GM12865 (cell line): Measurements from ENCODE around the gene CADM1.

Experiments
- DNase-seq: peaks from one replicate; pipeline ENCODE4 v3.0.0; 2010; ENCODE audit warnings: low read depth
- H3K4me3 ChIP-seq: 2 replicates; pipeline ENCODE4 v1.5.1; 2011; ENCODE audit warnings: mild to moderate bottlenecking, low read depth, low read length, control low read depth
- CTCF ChIP-seq: IDR thresholded peaks from 2 replicates; pipeline ENCODE4 v1.5.1; 2011; ENCODE audit warnings: low read length, control low read depth, low read depth, inconsistent platforms; ENCODE audit not compliant: insufficient read depth; ENCODE audit errors: missing control alignments

The CADM1 gene

GRCh38 chr11:115282923-115283322 is 221.3 kb downstream of the CADM1 start:
- H3K4me3 ChIP-seq: no peak overlapping the region
- DNase-seq: no peak
- no peak for TF ChIP-seq CTCF

GRCh38 chr11:115280775-115281174 is 223.4 kb downstream of the CADM1 start:
- H3K4me3 ChIP-seq: no peak overlapping the region
- DNase-seq: no peak
- TF ChIP-seq CTCF: no peak

- DNase-seq: no peak
- no peak overlapping the region for H3K4me3 ChIP-seq
- TF ChIP-seq CTCF: no peak
Measured at GRCh38 chr11:115279813-115280761, 224.1 kb downstream of the CADM1 start.

- TF ChIP-seq CTCF: no peak
- no peak for DNase-seq
- H3K4me3 ChIP-seq: no peak overlapping the region
Measured at GRCh38 chr11:115276799-115277198, 227.4 kb downstream of the CADM1 start.

- no peak for TF ChIP-seq CTCF
- no peak for DNase-seq
- no peak overlapping the region for H3K4me3 ChIP-seq
Measured at GRCh38 chr11:115276191-115276590, 228.0 kb downstream of the CADM1 start.

- DNase-seq: no peak
- no peak for TF ChIP-seq CTCF
Measured at GRCh38 chr11:115275045-115275444, 229.2 kb downstream of the CADM1 start.

More at GRCh38 chr11:115275045-115275444, 229.2 kb downstream of the CADM1 start:
- no peak overlapping the region for H3K4me3 ChIP-seq
